Neuron (in vitro differentiated cells): ENCODE measurements around the gene ADPGK.

Experiments used
- H2AFZ ChIP-seq: one replicate; pipeline ENCODE4 v1.6.1; 2013; ENCODE audit warnings: low read depth, mild to moderate bottlenecking, inconsistent platforms, low read length, moderate library complexity
- H3K27me3 ChIP-seq: one replicate; pipeline ENCODE4 v1.6.1; 2013; ENCODE audit warnings: low read length; ENCODE audit not compliant: insufficient read depth
- H3K36me3 ChIP-seq: one replicate; pipeline ENCODE4 v1.6.1; 2013; ENCODE audit warnings: low read length; ENCODE audit not compliant: insufficient read depth
- H3K4me1 ChIP-seq: one replicate; pipeline ENCODE4 v1.6.1; 2013; ENCODE audit warnings: low read length; ENCODE audit not compliant: insufficient read depth
- H3K4me3 ChIP-seq: 2 replicates; pipeline ENCODE4 v1.5.1; 2013; ENCODE audit warnings: mild to moderate bottlenecking, low read length, moderate library complexity
- H3K9me3 ChIP-seq: one replicate; pipeline ENCODE4 v1.6.1; 2013; ENCODE audit warnings: low read length

Gene ADPGK

GRCh38 chr15:72800833-72801481 lies 17.4 kb upstream of the ADPGK start:
- no peaks in the 10 kb centered on the region for H3K27me3 ChIP-seq
- no peak overlapping the region for H2AFZ ChIP-seq

GRCh38 chr15:72797834-72798233 lies 14.3 kb upstream of the ADPGK start:
- H2AFZ ChIP-seq: no peak overlapping the region
- no peaks in the 10 kb centered on the region for H3K27me3 ChIP-seq
- peaks cover 3% of the 10 kb centered on the region for H3K4me1 ChIP-seq
- H3K9me3 ChIP-seq: no peaks in the 10 kb centered on the region
- no peaks in the 10 kb centered on the region for H3K36me3 ChIP-seq
- no peak overlapping the region for H3K4me3 ChIP-seq

More at GRCh38 chr15:72800833-72801481, 17.4 kb upstream of the ADPGK start:
- Histone ChIP-seq H3K9me3 (no peaks in the 10 kb centered on the region), H3K4me3 (no peak overlapping the region), H3K36me3 (no peaks in the 10 kb centered on the region), H3K4me1 (peaks cover 3% of the 10 kb centered on the region)

GRCh38 chr15:72797338-72797689 lies 13.8 kb upstream of the ADPGK start:
- Histone ChIP-seq H3K9me3 (no peaks in the 10 kb centered on the region), H3K27me3 (no peaks in the 10 kb centered on the region), H3K36me3 (no peaks in the 10 kb centered on the region), H3K4me3 (peak overlapping the region; percentile 58), H3K4me1 (peaks cover 3% of the 10 kb centered on the region), H2AFZ (peak overlapping the region; percentile 90)

- H2AFZ ChIP-seq: peak overlapping the region; percentile 90
- H3K9me3 ChIP-seq: no peaks in the 10 kb centered on the region
- peak overlapping the region; percentile 58 for H3K4me3 ChIP-seq
- H3K27me3 ChIP-seq: no peaks in the 10 kb centered on the region
- H3K4me1 ChIP-seq: peaks cover 3% of the 10 kb centered on the region
- H3K36me3 ChIP-seq: no peaks in the 10 kb centered on the region
Observed at GRCh38 chr15:72796515-72797337, 13.2 kb upstream of the ADPGK start.

GRCh38 chr15:72796210-72796514 lies 12.6 kb upstream of the ADPGK start:
- no peak overlapping the region for H3K4me3 ChIP-seq
- H3K4me1 ChIP-seq: peaks cover 3% of the 10 kb centered on the region
- H3K9me3 ChIP-seq: no peaks in the 10 kb centered on the region
- no peaks in the 10 kb centered on the region for H3K27me3 ChIP-seq
- no peaks in the 10 kb centered on the region for H3K36me3 ChIP-seq
- no peak overlapping the region for H2AFZ ChIP-seq

- H3K27me3 ChIP-seq: no peaks in the 10 kb centered on the region
- no peak overlapping the region for H3K4me3 ChIP-seq
Observed at GRCh38 chr15:72793766-72794660, 10.5 kb upstream of the ADPGK start.

GRCh38 chr15:72792431-72792830 lies 8.9 kb upstream of the ADPGK start:
- H3K27me3 ChIP-seq: no peaks in the 10 kb centered on the region
- no peak overlapping the region for H3K4me3 ChIP-seq
- no peaks in the 10 kb centered on the region for H3K36me3 ChIP-seq
- no peak overlapping the region for H2AFZ ChIP-seq
- peaks cover 3% of the 10 kb centered on the region for H3K4me1 ChIP-seq
- no peaks in the 10 kb centered on the region for H3K9me3 ChIP-seq

More at GRCh38 chr15:72793766-72794660, 10.5 kb upstream of the ADPGK start:
- H3K4me1 ChIP-seq: peaks cover 3% of the 10 kb centered on the region
- H3K9me3 ChIP-seq: no peaks in the 10 kb centered on the region
- H2AFZ ChIP-seq: no peak overlapping the region
- no peaks in the 10 kb centered on the region for H3K36me3 ChIP-seq

- peaks cover 5% of the 10 kb centered on the region for H3K4me1 ChIP-seq
- H2AFZ ChIP-seq: no peak overlapping the region
- H3K36me3 ChIP-seq: no peaks in the 10 kb centered on the region
- no peaks in the 10 kb centered on the region for H3K9me3 ChIP-seq
- no peaks in the 10 kb centered on the region for H3K27me3 ChIP-seq
- H3K4me3 ChIP-seq: no peak overlapping the region
Observed at GRCh38 chr15:72790302-72790910, 6.8 kb upstream of the ADPGK start.

GRCh38 chr15:72787526-72787925 lies 4.0 kb upstream of the ADPGK start:
- no peak overlapping the region for H2AFZ ChIP-seq
- H3K36me3 ChIP-seq: no peaks in the 10 kb centered on the region
- H3K4me1 ChIP-seq: peaks cover 20% of the 10 kb centered on the region
- H3K4me3 ChIP-seq: no peak overlapping the region
- H3K9me3 ChIP-seq: no peaks in the 10 kb centered on the region
- no peaks in the 10 kb centered on the region for H3K27me3 ChIP-seq

- Histone ChIP-seq H3K4me1 (peaks cover 27% of the 10 kb centered on the region), H3K4me3 (no peak overlapping the region), H3K27me3 (no peaks in the 10 kb centered on the region), H2AFZ (no peak overlapping the region), H3K36me3 (no peaks in the 10 kb centered on the region), H3K9me3 (no peaks in the 10 kb centered on the region)
Observed at GRCh38 chr15:72786676-72787345, 3.3 kb upstream of the ADPGK start.

- no peak overlapping the region for H2AFZ ChIP-seq
- H3K27me3 ChIP-seq: no peaks in the 10 kb centered on the region
- no peaks in the 10 kb centered on the region for H3K36me3 ChIP-seq
- peaks cover 29% of the 10 kb centered on the region for H3K4me1 ChIP-seq
- H3K4me3 ChIP-seq: no peak overlapping the region
- H3K9me3 ChIP-seq: no peaks in the 10 kb centered on the region
Observed at GRCh38 chr15:72786242-72786641, 2.7 kb upstream of the ADPGK start.

- Histone ChIP-seq H2AFZ (no peak overlapping the region), H3K27me3 (no peaks in the 10 kb centered on the region), H3K4me3 (no peak overlapping the region), H3K36me3 (no peaks in the 10 kb centered on the region), H3K9me3 (no peaks in the 10 kb centered on the region), H3K4me1 (peaks cover 29% of the 10 kb centered on the region)
Observed at GRCh38 chr15:72785841-72786240, 2.3 kb upstream of the ADPGK start.
